SK-N-SH (cell line): Measurements from ENCODE around the gene TCF12. TPM values are rescaled to one million over a fixed set of nuclear protein-coding genes. Genes with fewer than 3 reads are reported as not detected.

ENCODE experiments used
- CTCF ChIA-PET: fragments of 300-600, 350-600 bp; formaldehyde crosslinking; extraction: SDS; loops from one replicate; lab custom pipeline; 2021; lab: Yijun Ruan, JAX
- POLR2A ChIA-PET: fragments of 350-600 bp; sonication (Branson Sonifier 250); formaldehyde crosslinking; extraction: SDS; loops from one replicate; lab custom pipeline; 2020; ENCODE audit warnings: antibody characterized with exemption, inconsistent platforms; lab: Yijun Ruan, JAX
- DNase-seq: peaks from one replicate; pipeline ENCODE4 v3.0.0; 2012
- H2AFZ ChIP-seq: fragments of 200-600 bp; sonication (generic); 2 replicates; pipeline ENCODE4 v1.8.1; 2016; ENCODE audit warnings: antibody characterized with exemption, mild to moderate bottlenecking, low read depth
- H3F3A ChIP-seq: fragments of 200-600 bp; sonication (generic); replicated peaks from 2 replicates; pipeline ENCODE3; 2016; ENCODE audit warnings: antibody characterized with exemption, mild to moderate bottlenecking; ENCODE audit not compliant: insufficient read depth
- H3K27ac ChIP-seq, 2 experiments: fragments of 200-500 bp in 1 of 2; fragments of 200-600 bp in 1 of 2; sonication (Bioruptor generic) in 1 of 2; sonication (generic), shearing (Covaris generic) in 1 of 2; 2 replicates each; pipeline versions ENCODE4 v1.5.1 to v1.6.1; 2014 to 2016; ENCODE audit warnings: low read depth in 2 of 2, inconsistent platforms in 1 of 2, low read length in 1 of 2, mild to moderate bottlenecking in 1 of 2, mixed read lengths in 1 of 2
- H3K27me3 ChIP-seq: fragments of 200-600 bp; sonication (generic), shearing (Covaris generic); 2 replicates; pipeline ENCODE4 v1.6.1; 2016; ENCODE audit warnings: mixed run types; ENCODE audit not compliant: insufficient read depth
- H3K36me3 ChIP-seq, 2 experiments: fragments of 200-500 bp in 1 of 2; fragments of 200-600 bp in 1 of 2; sonication (Bioruptor generic) in 1 of 2; sonication (generic) in 1 of 2; replicated peaks in 1 of 2; 2 replicates each; pipeline versions ENCODE3 to v1.5.1; 2014 to 2016; ENCODE audit warnings: low read length in 1 of 2, mild to moderate bottlenecking in 1 of 2; ENCODE audit not compliant: insufficient read depth in 2 of 2, control insufficient read depth in 1 of 2
- H3K4me1 ChIP-seq, 2 experiments: fragments of 200-500 bp in 1 of 2; fragments of 200-600 bp in 1 of 2; sonication (Bioruptor generic) in 1 of 2; sonication (generic), shearing (Covaris generic) in 1 of 2; 2 replicates each; pipeline versions ENCODE4 v1.5.1 to v1.6.1; 2014 to 2016; ENCODE audit warnings: low read depth in 1 of 2, low read length in 1 of 2, mixed run types in 1 of 2; ENCODE audit not compliant: insufficient read depth in 2 of 2, control insufficient read depth in 1 of 2
- H3K4me2 ChIP-seq: fragments of 200-600 bp; sonication (generic), shearing (Covaris generic); 2 replicates; pipeline ENCODE4 v1.6.1; 2017; ENCODE audit warnings: mixed run types
- H3K4me3 ChIP-seq, 2 experiments: fragments of 200-500 bp in 1 of 2; fragments of 200-600 bp in 1 of 2; sonication (Bioruptor generic) in 1 of 2; sonication (generic), shearing (Covaris generic) in 1 of 2; 2 replicates each; pipeline versions ENCODE4 v1.5.1 to v1.8.1; 2014 to 2016; ENCODE audit warnings: low read depth in 2 of 2, inconsistent platforms in 1 of 2, low read length in 1 of 2, mild to moderate bottlenecking in 1 of 2, mixed read lengths in 1 of 2, moderate library complexity in 1 of 2
- H3K79me2 ChIP-seq: fragments of 200-600 bp; sonication (generic); 2 replicates; pipeline ENCODE4 v1.8.1; 2017; ENCODE audit warnings: mild to moderate bottlenecking; ENCODE audit not compliant: insufficient read depth
- H3K9ac ChIP-seq: fragments of 200-600 bp; sonication (generic); 2 replicates; pipeline ENCODE4 v1.6.1; 2017; ENCODE audit warnings: mixed run types
- H3K9me2 ChIP-seq: fragments of 200-600 bp; sonication (generic); 2 replicates; pipeline ENCODE4 v1.6.1; 2017; ENCODE audit warnings: mixed run types
- H3K9me3 ChIP-seq: fragments of 200-600 bp; sonication (generic); 2 replicates; pipeline ENCODE4 v1.6.1; 2017; ENCODE audit warnings: mixed run types, mild to moderate bottlenecking, moderate library complexity
- H4K20me1 ChIP-seq: fragments of 200-600 bp; sonication (generic); 2 replicates; pipeline ENCODE4 v1.6.1; 2017; ENCODE audit warnings: mild to moderate bottlenecking, mixed run types; ENCODE audit not compliant: insufficient read depth
- ELF1 ChIP-seq: IDR thresholded peaks from 2 replicates; pipeline ENCODE4 v1.4.0; 2012
- EP300 ChIP-seq, 2 experiments: IDR thresholded peaks; 2 replicates each; pipeline versions ENCODE4 v1.4.0 to v1.6.1; 2012; ENCODE audit warnings: borderline replicate concordance in 1 of 2, low read depth in 1 of 2, low read length in 1 of 2
- FOSL2 ChIP-seq: IDR thresholded peaks from 2 replicates; pipeline ENCODE4 v1.4.0; 2012; ENCODE audit warnings: low read depth, mild to moderate bottlenecking, moderate library complexity, borderline replicate concordance
- FOXM1 ChIP-seq: IDR thresholded peaks from 2 replicates; pipeline ENCODE4 v1.4.0; 2012; ENCODE audit warnings: low read depth, mild to moderate bottlenecking
- GABPA ChIP-seq: IDR thresholded peaks from 2 replicates; pipeline ENCODE4 v1.4.0; 2012; ENCODE audit warnings: low read depth, mild to moderate bottlenecking
- NRF1 ChIP-seq: IDR thresholded peaks from 2 replicates; pipeline ENCODE4 v1.6.1; 2012; ENCODE audit warnings: low read depth, mild to moderate bottlenecking, low read length
- POLR2AphosphoS5 ChIP-seq: IDR thresholded peaks from 2 replicates; pipeline ENCODE4 v1.6.1; 2012; ENCODE audit warnings: low read depth, low read length
- RAD21 ChIP-seq: IDR thresholded peaks from 2 replicates; pipeline ENCODE4 v1.6.1; 2012; ENCODE audit warnings: mild to moderate bottlenecking, low read length
- RCOR1 ChIP-seq: fragments of 150-350 bp; IDR thresholded peaks from 2 replicates; pipeline ENCODE4 v1.6.1; 2017; ENCODE audit warnings: antibody characterized with exemption, low read length
- RXRA ChIP-seq: IDR thresholded peaks from 2 replicates; pipeline ENCODE4 v1.4.0; 2012; ENCODE audit warnings: low read depth, mild to moderate bottlenecking, borderline replicate concordance
- SIN3A ChIP-seq: IDR thresholded peaks from 2 replicates; pipeline ENCODE4 v1.6.1; 2012; ENCODE audit warnings: low read depth, mild to moderate bottlenecking, low read length, moderate library complexity, borderline replicate concordance
- SMC3 ChIP-seq: IDR thresholded peaks from 2 replicates; pipeline ENCODE4 v1.6.1; 2012; ENCODE audit warnings: low read depth, low read length, improper control_type of control experiment
- TAF1 ChIP-seq: IDR thresholded peaks from 2 replicates; pipeline ENCODE4 v1.6.1; 2012; ENCODE audit warnings: low read depth, mild to moderate bottlenecking, low read length, moderate library complexity, borderline replicate concordance
- TCF12 ChIP-seq: IDR thresholded peaks from 2 replicates; pipeline ENCODE4 v1.4.0; 2012
- YY1 ChIP-seq: IDR thresholded peaks from 2 replicates; pipeline ENCODE4 v1.4.0; 2012; ENCODE audit warnings: low read depth, mild to moderate bottlenecking
- polyA plus RNA-seq, 3 experiments: library from polyadenylated mRNA; depleted of rRNA; stranded (reverse); fragments of >200 nt; gene quantifications; 2 replicates each; pipeline ENCODE4 v1.2.3, GENCODE V29; 2012
- TF ChIP-seq, protein P1 (sequence below): IDR thresholded peaks from 2 replicates; pipeline ENCODE4; 2012
- TF ChIP-seq, protein P2 (sequence below): IDR thresholded peaks from 2 replicates; pipeline ENCODE4 v1.4.0; 2012; ENCODE audit warnings: low read depth
- TF ChIP-seq, protein P3 (sequence below): fragments of 150-350 bp; IDR thresholded peaks from 2 replicates; pipeline ENCODE4 v1.6.1; 2017; ENCODE audit warnings: antibody characterized with exemption, low read length, low read depth, borderline replicate concordance
- TF ChIP-seq, protein P4 (sequence below): fragments of 150-350 bp; IDR thresholded peaks from 2 replicates; pipeline ENCODE4 v1.6.1; 2016; ENCODE audit warnings: mild to moderate bottlenecking, low read depth, low read length
- TF ChIP-seq, protein P5 (sequence below): fragments of 200-600 bp; sonication (generic); IDR thresholded peaks from 2 replicates; pipeline ENCODE4 v1.6.1; 2017; ENCODE audit warnings: antibody characterized with exemption, mild to moderate bottlenecking, moderate library complexity
- TF ChIP-seq, protein P6 (sequence below): IDR thresholded peaks from 2 replicates; pipeline ENCODE4 v1.4.0; 2012; ENCODE audit warnings: low read depth, borderline replicate concordance

Gene TCF12
- polyA plus RNA-seq, 1 of the 3 experiments (the other 2 are of a cell fraction): 49.6 TPM

DNA sequence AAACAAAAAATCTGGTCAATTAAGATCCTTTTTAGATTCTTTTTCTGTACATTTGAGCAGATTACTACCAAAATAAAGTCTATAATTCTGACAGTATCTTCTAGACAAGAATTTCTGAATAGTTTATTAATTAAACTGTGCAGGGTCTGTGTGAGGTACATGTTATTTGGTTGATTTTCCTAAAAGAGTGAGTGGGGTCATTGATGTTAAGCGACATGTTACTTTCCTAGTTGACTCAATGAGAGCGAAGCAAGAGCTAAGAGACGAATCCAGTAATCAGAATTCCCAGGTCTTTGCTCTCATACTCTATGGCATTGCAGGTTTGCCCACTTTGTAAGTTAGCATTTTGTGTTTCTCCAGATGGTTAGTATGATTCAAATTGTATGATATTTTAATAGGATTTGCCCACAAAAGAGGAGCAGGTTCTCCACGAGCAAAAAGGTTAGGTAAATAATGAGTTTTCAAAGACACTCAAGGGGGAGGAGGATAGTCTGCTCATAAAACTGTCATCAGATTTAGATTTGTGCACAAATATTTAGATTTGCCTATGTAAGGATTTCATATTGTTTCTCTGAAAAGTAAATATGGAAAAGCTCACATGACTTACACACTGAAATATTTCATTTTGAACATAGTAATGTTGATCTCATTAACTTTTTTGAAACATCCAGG lies 240.7 kb downstream of the TCF12 start (continued):
- TF ChIP-seq, protein P1, sequence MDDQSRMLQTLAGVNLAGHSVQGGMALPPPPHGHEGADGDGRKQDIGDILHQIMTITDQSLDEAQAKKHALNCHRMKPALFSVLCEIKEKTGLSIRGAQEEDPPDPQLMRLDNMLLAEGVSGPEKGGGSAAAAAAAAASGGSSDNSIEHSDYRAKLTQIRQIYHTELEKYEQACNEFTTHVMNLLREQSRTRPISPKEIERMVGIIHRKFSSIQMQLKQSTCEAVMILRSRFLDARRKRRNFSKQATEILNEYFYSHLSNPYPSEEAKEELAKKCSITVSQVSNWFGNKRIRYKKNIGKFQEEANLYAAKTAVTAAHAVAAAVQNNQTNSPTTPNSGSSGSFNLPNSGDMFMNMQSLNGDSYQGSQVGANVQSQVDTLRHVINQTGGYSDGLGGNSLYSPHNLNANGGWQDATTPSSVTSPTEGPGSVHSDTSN: no peak
- TF ChIP-seq FOSL2 (no peak), POLR2AphosphoS5 (no peak), RAD21 (no peak), NRF1 (no peak), SMC3 (no peak), SIN3A (no peak), YY1 (no peak), ELF1 (no peak)
- TF ChIP-seq, protein P2, sequence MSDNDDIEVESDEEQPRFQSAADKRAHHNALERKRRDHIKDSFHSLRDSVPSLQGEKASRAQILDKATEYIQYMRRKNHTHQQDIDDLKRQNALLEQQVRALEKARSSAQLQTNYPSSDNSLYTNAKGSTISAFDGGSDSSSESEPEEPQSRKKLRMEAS: no peak
- TF ChIP-seq, protein P3, sequence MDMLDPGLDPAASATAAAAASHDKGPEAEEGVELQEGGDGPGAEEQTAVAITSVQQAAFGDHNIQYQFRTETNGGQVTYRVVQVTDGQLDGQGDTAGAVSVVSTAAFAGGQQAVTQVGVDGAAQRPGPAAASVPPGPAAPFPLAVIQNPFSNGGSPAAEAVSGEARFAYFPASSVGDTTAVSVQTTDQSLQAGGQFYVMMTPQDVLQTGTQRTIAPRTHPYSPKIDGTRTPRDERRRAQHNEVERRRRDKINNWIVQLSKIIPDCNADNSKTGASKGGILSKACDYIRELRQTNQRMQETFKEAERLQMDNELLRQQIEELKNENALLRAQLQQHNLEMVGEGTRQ: no peak

DNA sequence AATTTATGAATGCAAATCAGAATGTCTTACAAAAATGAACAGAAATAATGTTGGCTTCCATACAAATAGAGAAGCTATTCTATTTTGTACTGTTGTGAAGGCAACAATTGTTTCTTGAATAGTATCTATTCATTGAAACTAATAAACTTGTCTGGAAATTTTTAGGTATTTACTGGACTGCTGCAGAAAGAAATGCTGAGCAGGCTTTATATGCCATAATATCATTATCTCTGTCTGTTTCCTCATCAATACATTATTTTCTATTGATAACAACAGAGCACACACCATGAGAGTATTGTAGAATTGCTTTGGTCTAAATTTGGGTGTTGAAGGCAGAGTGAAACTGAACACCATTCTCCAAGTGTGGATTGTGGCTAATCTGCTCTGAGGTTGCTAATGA lies 241.3 kb downstream of the TCF12 start:
- Histone ChIP-seq H3K4me3 (no peak overlapping the region), H3K27me3 (no peaks in the 10 kb centered on the region), H3K4me2 (no peak overlapping the region), H3K9me2 (no peaks in the 10 kb centered on the region; the same call in 1 of the 2 replicates), H3K9ac (no peak overlapping the region), H3K9me3 (no peaks in the 10 kb centered on the region), H3K36me3 (peaks cover 0 to 9% of the 10 kb centered on the region in 2 experiments), H3K27ac (peak overlapping the region in 1 of 2 experiments; percentile 76; a peak in 1 of 4 replicates), H3K4me1 (peaks cover 9 to 44% of the 10 kb centered on the region in 2 experiments; a peak in 3 of 4 replicates), H4K20me1 (no peaks in the 10 kb centered on the region; the same call in 1 of the 2 replicates), H3F3A (peaks cover 34% of the 10 kb centered on the region), H3K79me2 (peaks cover 44% of the 10 kb centered on the region; the same call in 1 of the 2 replicates), H2AFZ (no peak overlapping the region)
- DNase-seq: no peak
- TF ChIP-seq YY1: no peak
- TF ChIP-seq SMC3: no peak
- TF ChIP-seq, protein P4, sequence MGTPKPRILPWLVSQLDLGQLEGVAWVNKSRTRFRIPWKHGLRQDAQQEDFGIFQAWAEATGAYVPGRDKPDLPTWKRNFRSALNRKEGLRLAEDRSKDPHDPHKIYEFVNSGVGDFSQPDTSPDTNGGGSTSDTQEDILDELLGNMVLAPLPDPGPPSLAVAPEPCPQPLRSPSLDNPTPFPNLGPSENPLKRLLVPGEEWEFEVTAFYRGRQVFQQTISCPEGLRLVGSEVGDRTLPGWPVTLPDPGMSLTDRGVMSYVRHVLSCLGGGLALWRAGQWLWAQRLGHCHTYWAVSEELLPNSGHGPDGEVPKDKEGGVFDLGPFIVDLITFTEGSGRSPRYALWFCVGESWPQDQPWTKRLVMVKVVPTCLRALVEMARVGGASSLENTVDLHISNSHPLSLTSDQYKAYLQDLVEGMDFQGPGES: no peak
- no peak for TF ChIP-seq EP300 (IDR thresholded peaks at IDR 0.05; ENCODE audit: borderline replicate concordance in 1 of 2, low read depth in 1 of 2, low read length in 1 of 2)
- TF ChIP-seq RXRA: no peak
- no peak for TF ChIP-seq RCOR1
- TF ChIP-seq, protein P5, sequence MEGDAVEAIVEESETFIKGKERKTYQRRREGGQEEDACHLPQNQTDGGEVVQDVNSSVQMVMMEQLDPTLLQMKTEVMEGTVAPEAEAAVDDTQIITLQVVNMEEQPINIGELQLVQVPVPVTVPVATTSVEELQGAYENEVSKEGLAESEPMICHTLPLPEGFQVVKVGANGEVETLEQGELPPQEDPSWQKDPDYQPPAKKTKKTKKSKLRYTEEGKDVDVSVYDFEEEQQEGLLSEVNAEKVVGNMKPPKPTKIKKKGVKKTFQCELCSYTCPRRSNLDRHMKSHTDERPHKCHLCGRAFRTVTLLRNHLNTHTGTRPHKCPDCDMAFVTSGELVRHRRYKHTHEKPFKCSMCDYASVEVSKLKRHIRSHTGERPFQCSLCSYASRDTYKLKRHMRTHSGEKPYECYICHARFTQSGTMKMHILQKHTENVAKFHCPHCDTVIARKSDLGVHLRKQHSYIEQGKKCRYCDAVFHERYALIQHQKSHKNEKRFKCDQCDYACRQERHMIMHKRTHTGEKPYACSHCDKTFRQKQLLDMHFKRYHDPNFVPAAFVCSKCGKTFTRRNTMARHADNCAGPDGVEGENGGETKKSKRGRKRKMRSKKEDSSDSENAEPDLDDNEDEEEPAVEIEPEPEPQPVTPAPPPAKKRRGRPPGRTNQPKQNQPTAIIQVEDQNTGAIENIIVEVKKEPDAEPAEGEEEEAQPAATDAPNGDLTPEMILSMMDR: no peak
- TF ChIP-seq, protein P2: no peak
- no peak for TF ChIP-seq FOXM1
- TF ChIP-seq NRF1: no peak
- no peak for TF ChIP-seq POLR2AphosphoS5
- TF ChIP-seq, protein P1: no peak
- no peak for TF ChIP-seq TCF12
- TF ChIP-seq RAD21: no peak
- TF ChIP-seq, protein P6, sequence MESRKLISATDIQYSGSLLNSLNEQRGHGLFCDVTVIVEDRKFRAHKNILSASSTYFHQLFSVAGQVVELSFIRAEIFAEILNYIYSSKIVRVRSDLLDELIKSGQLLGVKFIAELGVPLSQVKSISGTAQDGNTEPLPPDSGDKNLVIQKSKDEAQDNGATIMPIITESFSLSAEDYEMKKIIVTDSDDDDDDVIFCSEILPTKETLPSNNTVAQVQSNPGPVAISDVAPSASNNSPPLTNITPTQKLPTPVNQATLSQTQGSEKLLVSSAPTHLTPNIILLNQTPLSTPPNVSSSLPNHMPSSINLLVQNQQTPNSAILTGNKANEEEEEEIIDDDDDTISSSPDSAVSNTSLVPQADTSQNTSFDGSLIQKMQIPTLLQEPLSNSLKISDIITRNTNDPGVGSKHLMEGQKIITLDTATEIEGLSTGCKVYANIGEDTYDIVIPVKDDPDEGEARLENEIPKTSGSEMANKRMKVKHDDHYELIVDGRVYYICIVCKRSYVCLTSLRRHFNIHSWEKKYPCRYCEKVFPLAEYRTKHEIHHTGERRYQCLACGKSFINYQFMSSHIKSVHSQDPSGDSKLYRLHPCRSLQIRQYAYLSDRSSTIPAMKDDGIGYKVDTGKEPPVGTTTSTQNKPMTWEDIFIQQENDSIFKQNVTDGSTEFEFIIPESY: no peak
- TF ChIP-seq GABPA: no peak
- TF ChIP-seq SIN3A: no peak
- TF ChIP-seq TAF1: no peak
- POLR2A ChIA-PET: no interaction called here
- CTCF ChIA-PET: interaction anchor here (1.2 to 10.1 kb wide), 2 partner anchors 13 to 60 kb away, joined by 3 to 58 read pairs; no protein-coding TSS in a partner anchor
